MCF 10A (cell line): ENCODE data around the gene KDM6A. TPM values are rescaled to one million over a fixed set of nuclear protein-coding genes. Genes with fewer than 3 reads are reported as not detected.

Source experiments
- BruUV-seq: library from RNA; stranded (reverse); fragments of 400-500 nt; replicated peaks from 2 replicates; lab custom pipeline; 2021; lab: Mats Ljungman, UMichigan
- CTCF ChIA-PET: fragments of 300-600 bp; sonication (Branson Sonifier 250); formaldehyde crosslinking; extraction: SDS; loops from one replicate; lab custom pipeline; 2021; ENCODE audit warnings: antibody characterized with exemption, inconsistent platforms; lab: Yijun Ruan, JAX
- POLR2A ChIA-PET: fragments of 300-600, 350-650 bp; sonication (Branson Sonifier 250); formaldehyde crosslinking; extraction: SDS; loops from one replicate; lab custom pipeline; 2020; ENCODE audit warnings: antibody characterized with exemption, inconsistent platforms; lab: Yijun Ruan, JAX
- DNase-seq: peaks from one replicate; pipeline ENCODE4 v3.0.0-alpha.2; 2018; ENCODE audit not compliant: unreplicated experiment
- H3K27ac Mint-ChIP-seq: one replicate; pipeline ENCODE4 v1.8.0; 2022; ENCODE audit warnings: mild to moderate bottlenecking, low read depth, mixed read lengths; ENCODE audit not compliant: unreplicated experiment
- H3K27me3 Mint-ChIP-seq: one replicate; pipeline ENCODE4 v1.8.0; 2022; ENCODE audit warnings: mixed read lengths; ENCODE audit not compliant: insufficient read depth, unreplicated experiment
- H3K36me3 Mint-ChIP-seq: one replicate; pipeline ENCODE4 v1.8.0; 2022; ENCODE audit warnings: mild to moderate bottlenecking, moderate library complexity, mixed read lengths; ENCODE audit not compliant: insufficient read depth, unreplicated experiment
- H3K4me1 Mint-ChIP-seq: one replicate; pipeline ENCODE4 v1.8.0; 2022; ENCODE audit warnings: mixed read lengths; ENCODE audit not compliant: insufficient read depth, unreplicated experiment
- H3K4me3 Mint-ChIP-seq: one replicate; pipeline ENCODE4 v1.8.0; 2022; ENCODE audit warnings: mild to moderate bottlenecking, moderate library complexity, mixed read lengths; ENCODE audit not compliant: unreplicated experiment
- H3K9me3 Mint-ChIP-seq: one replicate; pipeline ENCODE4 v1.8.0; 2022; ENCODE audit warnings: mixed read lengths; ENCODE audit not compliant: unreplicated experiment
- CTCF ChIP-seq: fragments of 200-600 bp; IDR thresholded peaks from one replicate; pipeline ENCODE4 v1.8.0; 2022; ENCODE audit warnings: antibody characterized with exemption, mild to moderate bottlenecking; ENCODE audit not compliant: unreplicated experiment
- intact Hi-C: fragments of 100-400 bp; cut with micrococcal nuclease; formaldehyde crosslinking; loops from 2 replicates; pipeline ENCODE4 v1.14.1; 2022
- total RNA-seq: library from RNA; stranded (reverse); gene quantifications from 2 replicates; pipeline ENCODE4 v1.2.3, GENCODE V29; 2022

The KDM6A gene
- total RNA-seq, 1 experiment from 2014 or later = 31.8 TPM

DNA sequence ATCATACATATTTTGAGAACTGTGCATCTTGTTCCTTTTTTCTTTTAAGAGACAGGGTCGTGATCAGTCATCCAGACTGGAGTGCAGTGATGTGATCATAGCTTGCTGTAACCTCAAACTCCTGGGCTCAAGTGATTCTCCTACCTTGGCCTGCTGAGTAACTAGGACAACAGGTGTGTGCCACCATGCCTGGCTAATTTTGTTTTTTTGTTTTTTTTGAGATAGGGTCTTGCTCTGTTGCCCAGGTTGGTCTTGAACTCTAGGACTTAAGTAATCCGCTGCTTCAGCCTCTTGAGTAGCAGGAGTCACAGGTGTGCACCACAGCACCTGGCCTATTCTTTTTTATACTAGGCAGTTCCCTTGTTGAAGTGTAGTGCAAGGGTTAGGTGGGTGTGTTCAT, 24.6 kb downstream of the KDM6A start:
- Mint-ChIP-seq H3K36me3 (no peaks in the 10 kb centered on the region), H3K4me3 (no peak overlapping the region), H3K27me3 (no peaks in the 10 kb centered on the region), H3K27ac (no peak overlapping the region), H3K4me1 (peaks cover 13% of the 10 kb centered on the region), H3K9me3 (no peaks in the 10 kb centered on the region)
- no peak for DNase-seq
- no TSS peak for BruUV-seq
- ChIA-PET POLR2A (interaction anchor here (1.3 kb wide), 1 partner anchor 23 kb away, joined by 3 read pairs; no protein-coding TSS in a partner anchor), CTCF (no interaction called here)
- intact Hi-C loops = no loop called here
- TF ChIP-seq CTCF = no peak

DNA sequence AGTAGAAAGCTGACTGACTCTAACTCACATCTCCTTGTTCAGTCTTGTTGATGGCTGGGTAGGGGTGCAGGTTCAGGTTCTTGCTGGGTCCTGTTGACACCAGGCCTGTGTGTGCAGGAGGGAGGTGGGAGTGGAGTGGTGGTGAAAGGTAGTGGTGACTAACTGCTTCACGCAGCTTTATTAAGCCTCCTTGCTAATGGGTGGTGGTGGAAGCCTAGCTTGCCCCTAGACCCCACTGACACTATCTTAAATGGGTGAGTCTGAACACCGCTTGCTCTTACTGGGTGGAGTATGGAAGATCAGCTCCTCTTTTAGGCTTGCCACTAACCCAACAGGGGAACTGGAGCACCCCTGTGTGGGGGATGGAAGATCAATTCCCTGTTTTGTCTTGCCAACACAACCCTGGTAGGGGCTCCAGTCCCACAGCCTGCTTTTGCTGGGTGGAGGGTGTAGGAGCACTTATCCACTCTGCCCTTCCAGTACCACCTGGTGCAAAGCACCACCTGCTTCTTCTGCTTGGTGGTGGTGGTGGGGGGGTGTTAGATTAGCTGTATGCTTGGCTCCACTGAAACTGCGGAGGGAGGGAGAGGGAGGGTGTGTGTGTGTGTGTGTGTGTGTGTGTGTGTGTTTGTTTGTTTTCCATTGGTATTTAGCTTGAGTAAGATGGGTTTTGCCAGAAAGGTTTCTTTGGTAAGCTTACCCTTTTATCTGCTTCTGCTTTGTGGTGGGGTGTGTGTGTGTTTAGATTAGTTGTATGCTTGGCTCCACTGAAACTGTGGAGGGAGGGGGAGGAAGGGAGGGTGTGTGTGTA, 25.6 kb downstream of the KDM6A start:
- H3K36me3 Mint-ChIP-seq = peaks cover 6% of the 10 kb centered on the region
- no peak overlapping the region for H3K27ac Mint-ChIP-seq
- H3K27me3 Mint-ChIP-seq = no peaks in the 10 kb centered on the region
- no peaks in the 10 kb centered on the region for H3K9me3 Mint-ChIP-seq
- ChIA-PET POLR2A (interaction anchor here (1.2 to 1.5 kb wide), 3 partner anchors 9 to 24 kb away, joined by 3 to 4 read pairs (median 3); no protein-coding TSS in a partner anchor), CTCF (interaction anchor here (0.9 to 1.6 kb wide), 2 partner anchors 24 to 171 kb away, joined by 4 to 5 read pairs; no protein-coding TSS in a partner anchor)
- peaks cover 21% of the 10 kb centered on the region for H3K4me1 Mint-ChIP-seq
- no TSS peak for BruUV-seq
- DNase-seq = no peak
- intact Hi-C loops = no loop called here
- no peak overlapping the region for H3K4me3 Mint-ChIP-seq
- no peak for TF ChIP-seq CTCF

DNA sequence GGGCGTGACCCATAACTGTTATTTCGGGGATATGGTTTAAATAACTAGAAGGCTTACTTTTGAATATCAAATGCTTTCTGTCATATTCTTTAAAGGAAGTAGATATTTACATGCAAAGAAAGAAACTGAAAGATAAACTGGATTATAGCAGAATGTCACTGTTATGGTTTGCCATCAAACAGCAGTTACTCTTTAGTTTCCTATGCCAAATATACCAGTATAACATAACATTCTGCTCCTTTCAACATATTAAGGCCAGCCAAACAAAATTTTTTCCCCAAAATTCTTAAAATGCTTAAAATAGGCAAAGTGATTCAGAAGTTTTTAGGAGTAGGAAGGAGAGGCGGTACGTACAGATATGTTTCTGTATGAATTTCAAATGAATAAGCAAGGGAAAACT, 27.0 kb downstream of the KDM6A start:
- intact Hi-C loops = no loop called here
- BruUV-seq = no TSS peak
- TF ChIP-seq CTCF = no peak
- POLR2A ChIA-PET = interaction anchor here (0.9 to 1.6 kb wide), 3 partner anchors 7 to 19 kb away, joined by 3 to 4 read pairs (median 3); no protein-coding TSS in a partner anchor
- no peaks in the 10 kb centered on the region for H3K9me3 Mint-ChIP-seq
- H3K4me3 Mint-ChIP-seq = no peak overlapping the region
- H3K27ac Mint-ChIP-seq = no peak overlapping the region
- no peaks in the 10 kb centered on the region for H3K27me3 Mint-ChIP-seq
- no peak for DNase-seq
- H3K4me1 Mint-ChIP-seq = peaks cover 34% of the 10 kb centered on the region
- H3K36me3 Mint-ChIP-seq = peaks cover 6% of the 10 kb centered on the region
- CTCF ChIA-PET = interaction anchor here (1.6 kb wide), 1 partner anchor 170 kb away, joined by 4 read pairs; no protein-coding TSS in a partner anchor

- peaks cover 57% of the 10 kb centered on the region for H3K4me1 Mint-ChIP-seq
These were observed 30.1 kb downstream of the KDM6A start for GRCh38 chrX:44903107-44903506.

More at GRCh38 chrX:44903107-44903506, 30.1 kb downstream of the KDM6A start:
- H3K27me3 Mint-ChIP-seq = no peaks in the 10 kb centered on the region
- peak overlapping the region; percentile 8 for H3K4me3 Mint-ChIP-seq
- H3K9me3 Mint-ChIP-seq = no peaks in the 10 kb centered on the region
- H3K36me3 Mint-ChIP-seq = peaks cover 6% of the 10 kb centered on the region
- intact Hi-C loops = no loop called here
- no TSS peak for BruUV-seq
- H3K27ac Mint-ChIP-seq = peak overlapping the region; percentile 9
- TF ChIP-seq CTCF = no peak
- POLR2A ChIA-PET = interaction anchor here (1.5 kb wide), 1 partner anchor 30 kb away, joined by 8 read pairs; the partner anchor contains the start of gene KDM6A
- DNase-seq = peak; percentile 83
- CTCF ChIA-PET = interaction anchor here (0.9 kb wide), 1 partner anchor 18 kb away, joined by 3 read pairs; no protein-coding TSS in a partner anchor
